BLaER1 treated with 17β-estradiol and CSF1 and Interleukin-3, amounts not matched to agents 10 nM and 100 nM (cell line): ENCODE measurements around the gene ATP6V0A4.
A peak's percentile ranks its signal among the peaks of the same experiment; 100 is the strongest.

Source experiments
- H3K27ac ChIP-seq, 11 experiments: shearing (Covaris generic); formaldehyde crosslinking; 2 replicates each; pipeline ENCODE4 v1.8.1; 2022
- H3K27me3 ChIP-seq, 11 experiments: shearing (Covaris generic); formaldehyde crosslinking; 2 replicates each; pipeline ENCODE4 v1.8.1; 2022
- H3K36me3 ChIP-seq, 11 experiments: shearing (Covaris generic); formaldehyde crosslinking; 2 replicates each; pipeline ENCODE4 v1.8.1; 2022
- H3K4me1 ChIP-seq, 10 experiments: shearing (Covaris generic); formaldehyde crosslinking; 2 replicates each; pipeline ENCODE4 v1.8.1; 2022
- H3K4me2 ChIP-seq, 11 experiments: shearing (Covaris generic); formaldehyde crosslinking; 2 replicates each; pipeline ENCODE4 v1.8.1; 2022
- H3K4me3 ChIP-seq, 10 experiments: shearing (Covaris generic); formaldehyde crosslinking; 2 replicates each; pipeline ENCODE4 v1.8.1; 2022
- H3K9ac ChIP-seq, 11 experiments: shearing (Covaris generic); formaldehyde crosslinking; 2 replicates each; pipeline ENCODE4 v1.8.1; 2022
- H3K9me3 ChIP-seq, 11 experiments: shearing (Covaris generic); formaldehyde crosslinking; replicated peaks in 1 of 11; 2 replicates each; pipeline ENCODE4 v1.8.1; 2022
- H4K20me1 ChIP-seq, 11 experiments: shearing (Covaris generic); formaldehyde crosslinking; 2 replicates each; pipeline ENCODE4 v1.8.1; 2022
- Cebpa-rat ChIP-seq, 11 experiments: shearing (Covaris generic); IDR thresholded peaks; 2 replicates each; pipeline ENCODE4 v1.8.1; 2022

The ATP6V0A4 gene

GRCh38 chr7:138755842-138756590 is 42.0 kb downstream of the ATP6V0A4 start:
- no peak overlapping the region for H3K4me2 ChIP-seq
- H3K4me3 ChIP-seq: no peak overlapping the region
- H4K20me1 ChIP-seq: no peaks in the 10 kb centered on the region
- H3K9me3 ChIP-seq: peaks cover 0 to 5% (median 0%) of the 10 kb centered on the region in 11 experiments; a peak in 4 of 22 replicates
- H3K4me1 ChIP-seq: peaks cover 0 to 27% (median 16%) of the 10 kb centered on the region in 10 experiments; a peak in 14 of 20 replicates
- H3K36me3 ChIP-seq: no peaks in the 10 kb centered on the region
- no peak for TF ChIP-seq Cebpa-rat (IDR thresholded peaks at IDR 0.05)
- no peak overlapping the region for H3K9ac ChIP-seq
- no peak overlapping the region for H3K27ac ChIP-seq
- H3K27me3 ChIP-seq: no peaks in the 10 kb centered on the region

- Histone ChIP-seq H3K4me2 (no peak overlapping the region), H4K20me1 (no peaks in the 10 kb centered on the region), H3K9ac (no peak overlapping the region), H3K27ac (no peak overlapping the region), H3K4me3 (no peak overlapping the region), H3K9me3 (peaks cover 0 to 7% (median 0%) of the 10 kb centered on the region in 11 experiments; a peak in 2 of 22 replicates), H3K36me3 (no peaks in the 10 kb centered on the region), H3K27me3 (no peaks in the 10 kb centered on the region), H3K4me1 (peaks cover 0 to 28% (median 16%) of the 10 kb centered on the region in 10 experiments; a peak in 14 of 20 replicates)
- TF ChIP-seq Cebpa-rat (IDR thresholded peaks at IDR 0.05): no peak
Measured at GRCh38 chr7:138755331-138755747, 42.7 kb downstream of the ATP6V0A4 start.

- Histone ChIP-seq H3K4me2 (no peak overlapping the region; a peak in 2 of 22 replicates), H4K20me1 (no peaks in the 10 kb centered on the region), H3K27ac (peak overlapping the region in 1 of 11 experiments; percentile 76; a peak in 2 of 22 replicates)
Measured at GRCh38 chr7:138753610-138754009, 44.4 kb downstream of the ATP6V0A4 start.

DNA sequence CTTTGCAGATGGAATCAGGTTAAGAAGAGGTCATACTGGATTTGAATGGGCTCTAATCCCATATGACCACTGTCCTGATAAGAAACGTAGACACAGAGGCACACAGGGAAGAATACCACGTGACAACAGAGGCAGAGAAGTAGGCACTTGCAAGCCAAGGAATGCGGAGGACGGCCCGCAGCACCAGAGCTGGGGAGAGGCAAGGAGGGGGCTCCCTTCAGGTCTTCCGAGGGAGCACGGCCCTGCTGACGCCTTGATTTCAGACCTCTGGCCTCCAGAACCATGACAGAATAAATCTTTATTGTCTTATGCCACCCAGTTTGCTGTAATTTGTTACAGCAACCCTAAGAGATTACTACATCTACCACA is 44.9 kb downstream of the ATP6V0A4 start:
- Histone ChIP-seq H3K27ac (peak overlapping the region in 3 of 11 experiments; percentile 34 to 76 (median 40); a peak in 6 of 22 replicates), H3K9me3 (peaks cover 0 to 7% (median 0%) of the 10 kb centered on the region in 11 experiments; a peak in 1 of 22 replicates), H3K9ac (peak overlapping the region in 1 of 11 experiments; percentile 36; a peak in 1 of 22 replicates), H3K4me3 (no peak overlapping the region), H3K27me3 (no peaks in the 10 kb centered on the region), H3K4me2 (peak overlapping the region in 5 of 11 experiments; percentile 44 to 71 (median 54); a peak in 7 of 22 replicates), H3K4me1 (peaks cover 0 to 28% (median 16%) of the 10 kb centered on the region in 10 experiments; a peak in 14 of 20 replicates), H3K36me3 (no peaks in the 10 kb centered on the region), H4K20me1 (no peaks in the 10 kb centered on the region)
- TF ChIP-seq Cebpa-rat (IDR thresholded peaks at IDR 0.05): no peak

More at GRCh38 chr7:138753610-138754009, 44.4 kb downstream of the ATP6V0A4 start:
- Histone ChIP-seq H3K36me3 (no peaks in the 10 kb centered on the region), H3K27me3 (no peaks in the 10 kb centered on the region), H3K4me1 (peaks cover 0 to 28% (median 16%) of the 10 kb centered on the region in 10 experiments; a peak in 14 of 20 replicates), H3K4me3 (no peak overlapping the region), H3K9me3 (peaks cover 0 to 7% (median 0%) of the 10 kb centered on the region in 11 experiments; a peak in 1 of 22 replicates), H3K9ac (no peak overlapping the region)
- no peak for TF ChIP-seq Cebpa-rat (IDR thresholded peaks at IDR 0.05)

- TF ChIP-seq Cebpa-rat (IDR thresholded peaks at IDR 0.05): no peak
- Histone ChIP-seq H3K9ac (peak overlapping the region in 1 of 11 experiments; percentile 36; a peak in 1 of 22 replicates), H4K20me1 (no peaks in the 10 kb centered on the region), H3K4me3 (no peak overlapping the region), H3K27ac (peak overlapping the region in 4 of 11 experiments; percentile 17 to 76 (median 37); a peak in 7 of 22 replicates), H3K9me3 (peaks cover 0 to 7% (median 0%) of the 10 kb centered on the region in 11 experiments; a peak in 1 of 22 replicates), H3K36me3 (no peaks in the 10 kb centered on the region), H3K4me1 (peaks cover 0 to 28% (median 16%) of the 10 kb centered on the region in 10 experiments; a peak in 14 of 20 replicates), H3K4me2 (peak overlapping the region in 9 of 11 experiments; percentile 6 to 71 (median 49); a peak in 18 of 22 replicates), H3K27me3 (no peaks in the 10 kb centered on the region)
Measured at GRCh38 chr7:138752518-138753149, 45.4 kb downstream of the ATP6V0A4 start.

DNA sequence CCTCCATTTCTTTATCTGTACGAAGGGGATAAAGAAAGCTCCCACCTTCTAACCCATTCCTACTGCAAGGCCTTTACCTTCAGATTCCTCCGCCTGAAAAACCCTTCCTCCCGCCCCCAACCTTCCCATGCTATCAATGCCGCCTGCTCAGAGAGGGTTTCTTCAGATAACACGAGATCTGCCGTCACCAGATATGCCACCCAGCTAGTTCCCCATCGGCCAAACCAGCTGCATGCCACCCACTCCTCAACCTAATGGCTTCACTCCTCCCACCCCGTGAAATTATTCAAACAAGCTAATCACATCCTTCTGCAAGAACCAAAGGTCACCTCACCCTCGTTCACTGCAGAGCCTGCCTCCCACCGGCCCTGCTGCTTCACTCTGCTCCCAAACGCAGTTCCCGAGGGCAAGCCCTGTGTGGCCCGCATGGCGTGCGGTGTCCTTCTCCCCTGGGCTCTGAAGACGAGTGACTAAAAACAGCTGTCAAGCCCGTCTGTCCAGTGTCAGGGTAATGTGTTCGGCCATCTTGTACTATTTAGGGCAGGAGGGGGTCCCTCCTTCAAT is 47.0 kb downstream of the ATP6V0A4 start:
- peaks cover 0 to 28% (median 16%) of the 10 kb centered on the region in 10 experiments; a peak in 14 of 20 replicates for H3K4me1 ChIP-seq
- TF ChIP-seq Cebpa-rat (IDR thresholded peaks at IDR 0.05): no peak

GRCh38 chr7:138750473-138750872 is 47.5 kb downstream of the ATP6V0A4 start:
- Histone ChIP-seq H4K20me1 (no peaks in the 10 kb centered on the region), H3K27me3 (no peaks in the 10 kb centered on the region), H3K36me3 (no peaks in the 10 kb centered on the region), H3K9me3 (peaks cover 0 to 7% (median 0%) of the 10 kb centered on the region in 11 experiments; a peak in 1 of 22 replicates), H3K4me1 (peaks cover 0 to 28% (median 16%) of the 10 kb centered on the region in 10 experiments; a peak in 14 of 20 replicates), H3K27ac (no peak overlapping the region), H3K4me2 (no peak overlapping the region), H3K4me3 (no peak overlapping the region), H3K9ac (no peak overlapping the region)
- TF ChIP-seq Cebpa-rat (IDR thresholded peaks at IDR 0.05): no peak

More for the DNA sequence above, 47.0 kb downstream of the ATP6V0A4 start:
- Histone ChIP-seq H3K4me3 (no peak overlapping the region), H3K4me2 (no peak overlapping the region; a peak in 2 of 22 replicates), H3K36me3 (no peaks in the 10 kb centered on the region), H3K9ac (no peak overlapping the region), H3K27ac (peak overlapping the region in 1 of 11 experiments; percentile 61; a peak in 1 of 22 replicates), H3K27me3 (no peaks in the 10 kb centered on the region), H3K9me3 (peaks cover 0 to 7% (median 0%) of the 10 kb centered on the region in 11 experiments; a peak in 1 of 22 replicates), H4K20me1 (no peaks in the 10 kb centered on the region)

GRCh38 chr7:138749960-138750359 is 48.0 kb downstream of the ATP6V0A4 start:
- Histone ChIP-seq H3K4me1 (peaks cover 0 to 28% (median 16%) of the 10 kb centered on the region in 10 experiments; a peak in 14 of 20 replicates), H3K27ac (no peak overlapping the region), H3K27me3 (no peaks in the 10 kb centered on the region), H3K9ac (no peak overlapping the region), H3K4me3 (no peak overlapping the region), H3K4me2 (no peak overlapping the region), H3K36me3 (no peaks in the 10 kb centered on the region), H3K9me3 (peaks cover 0 to 7% (median 0%) of the 10 kb centered on the region in 11 experiments; a peak in 1 of 22 replicates), H4K20me1 (no peaks in the 10 kb centered on the region)
- no peak for TF ChIP-seq Cebpa-rat (IDR thresholded peaks at IDR 0.05)
